ENCODE data around the gene NDRG4.
A peak's percentile ranks its signal among the peaks of the same experiment; 100 is the strongest.

The NDRG4 gene

GRCh38 chr16:58499615-58500351, at the start of gene NDRG4:
NDRG4 (plus strand) TSS chr16:58500143; CDS start chr16:58500249, 106 bp downstream.
- peak; percentile 88 for DNase-seq

- DNase-seq, result no peak
These were observed 49.4 kb upstream of the NDRG4 start for GRCh38 chr16:58450590-58450989.

- DNase-seq, result no peak
These were observed 48.7 kb upstream of the NDRG4 start for GRCh38 chr16:58451265-58451689.

GRCh38 chr16:58451945-58452401, 48.0 kb upstream of the NDRG4 start:
- no peak for DNase-seq

- no peak for DNase-seq
These were observed 47.3 kb upstream of the NDRG4 start for GRCh38 chr16:58452640-58453039.

- no peak for DNase-seq
These were observed 45.8 kb upstream of the NDRG4 start for GRCh38 chr16:58454178-58454577.

GRCh38 chr16:58454856-58455255, 45.1 kb upstream of the NDRG4 start:
- no peak for DNase-seq

- DNase-seq, result no peak
These were observed 44.2 kb upstream of the NDRG4 start for GRCh38 chr16:58455750-58456149.

GRCh38 chr16:58456193-58456592, 43.8 kb upstream of the NDRG4 start:
- DNase-seq, result no peak

GRCh38 chr16:58458606-58459343, 41.2 kb upstream of the NDRG4 start:
- no peak for DNase-seq

GRCh38 chr16:58459344-58460218, 40.4 kb upstream of the NDRG4 start:
- no peak for DNase-seq

- DNase-seq, result no peak
These were observed 39.7 kb upstream of the NDRG4 start for GRCh38 chr16:58460219-58460610.

- DNase-seq, result no peak
These were observed 38.9 kb upstream of the NDRG4 start for GRCh38 chr16:58461056-58461455.

GRCh38 chr16:58461640-58462039, 38.3 kb upstream of the NDRG4 start:
- no peak for DNase-seq

GRCh38 chr16:58462089-58462488, 37.9 kb upstream of the NDRG4 start:
- no peak for DNase-seq

- no peak for DNase-seq
These were observed 37.4 kb upstream of the NDRG4 start for GRCh38 chr16:58462499-58462996.

- no peak for DNase-seq
These were observed 36.7 kb upstream of the NDRG4 start for GRCh38 chr16:58462997-58463941.

GRCh38 chr16:58464047-58464915, 35.7 kb upstream of the NDRG4 start:
- DNase-seq, result no peak

GRCh38 chr16:58464916-58465731, 34.8 kb upstream of the NDRG4 start:
- DNase-seq, result no peak

- DNase-seq, result no peak
These were observed 34.1 kb upstream of the NDRG4 start for GRCh38 chr16:58465817-58466216.

Measured in right hindlimb (tissue), 1 donor.